Keratinocyte (primary cell): ENCODE measurements around the gene SREBF2.

Experiments
- CTCF ChIP-seq, 3 experiments: IDR thresholded peaks in 1 of 3; conservative IDR thresholded peaks in 1 of 3; optimal IDR thresholded peaks in 1 of 3; 2 replicates in 2 of 3; 3 replicates in 1 of 3; pipeline versions ENCODE3 to v1.5.1; 2011; ENCODE audit warnings: low read length in 3 of 3, mild to moderate bottlenecking in 3 of 3, moderate library complexity in 2 of 3, control low read depth in 1 of 3, inconsistent platforms in 1 of 3; ENCODE audit not compliant: insufficient read depth in 2 of 3; ENCODE audit errors: extremely low read depth in 1 of 3
- EZH2 ChIP-seq: IDR thresholded peaks from one replicate; pipeline ENCODE4 v1.6.1; 2012; ENCODE audit warnings: inconsistent platforms, mild to moderate bottlenecking, low read length, moderate library complexity

GRCh38 chr22:41891407-41891806 is 58.5 kb downstream of the SREBF2 start:
- TF ChIP-seq CTCF (optimal IDR thresholded peaks at IDR 0.05 in 1 of 3, IDR thresholded peaks at IDR 0.05 in 1 of 3, conservative IDR thresholded peaks at IDR 0.05 in 1 of 3; ENCODE audit: extremely low read depth in 1 of 3, insufficient read depth in 2 of 3, low read length in 3 of 3) (no peak), EZH2 (no peak)
